ENCODE measurements around the gene COL2A1.

- TF ChIP-seq CTCF (IDR thresholded peaks at IDR 0.05) (no peak), TCF7L2 (IDR thresholded peaks at IDR 0.05; ENCODE audit: low read depth, low read length) (no peak)
Measured at GRCh38 chr12:47965581-47965980, 38.7 kb downstream of the COL2A1 start.
